K562 (cell line): Measurements from ENCODE around the gene MGAT4B. TPM values are rescaled to one million over a fixed set of nuclear protein-coding genes. Genes with fewer than 3 reads are reported as not detected.

ENCODE experiments used
- CLOCK ChIP-seq: fragments of 250-450 bp; sonication (Bioruptor Pico); IDR thresholded peaks from 2 replicates; pipeline ENCODE4 v1.4.0; 2020; ENCODE audit warnings: mild to moderate bottlenecking, moderate library complexity, borderline replicate concordance
- CSDE1 ChIP-seq, 2 experiments: fragments of 450-650 bp; IDR thresholded peaks; 2 replicates each; pipeline ENCODE4 v1.6.1; 2016; ENCODE audit warnings: mild to moderate bottlenecking in 1 of 2
- ELF2 ChIP-seq: fragments of 250-450 bp; sonication (Bioruptor Pico); IDR thresholded peaks from 2 replicates; pipeline ENCODE4 v1.5.0; 2021; ENCODE audit warnings: mild to moderate bottlenecking
- HNRNPLL ChIP-seq: fragments of 200-400 bp; formaldehyde crosslinking; IDR thresholded peaks from 2 replicates; pipeline ENCODE4 v1.6.1; 2017; ENCODE audit warnings: low read length, low read depth, mild to moderate bottlenecking; ENCODE audit not compliant: poor library complexity, severe bottlenecking
- ILF3 ChIP-seq: fragments of 450-650 bp; IDR thresholded peaks from 2 replicates; pipeline ENCODE4 v1.6.1; 2018; ENCODE audit warnings: antibody characterized with exemption, mild to moderate bottlenecking, moderate library complexity, borderline replicate concordance
- IRF2 ChIP-seq: sonication (generic); formaldehyde crosslinking; IDR thresholded peaks from 2 replicates; pipeline ENCODE4 v1.8.1; 2022; ENCODE audit warnings: mild to moderate bottlenecking, missing genetic modification reagents
- NR3C1 ChIP-seq: sonication (generic); formaldehyde crosslinking; IDR thresholded peaks from 2 replicates; pipeline ENCODE4 v1.8.1; 2022; ENCODE audit warnings: missing genetic modification reagents
- NR4A1 ChIP-seq, 2 experiments: fragments of 250-450 bp in 1 of 2; fragments of 450-650 bp in 1 of 2; sonication (Bioruptor Pico) in 1 of 2; IDR thresholded peaks; 2 replicates each; pipeline versions ENCODE4 v1.4.0 to v1.6.1; 2016 to 2020; ENCODE audit warnings: mild to moderate bottlenecking in 2 of 2, missing compliant biosample characterization in 1 of 2, missing genetic modification characterization in 1 of 2, moderate library complexity in 1 of 2
- RBM34 ChIP-seq: fragments of 200-400 bp; formaldehyde crosslinking; IDR thresholded peaks from 2 replicates; pipeline ENCODE4 v1.6.1; 2018; ENCODE audit warnings: low read length, borderline replicate concordance; ENCODE audit not compliant: insufficient read depth
- TFAP4 ChIP-seq: sonication (generic); formaldehyde crosslinking; IDR thresholded peaks from 2 replicates; pipeline ENCODE4 v1.8.0; 2022; ENCODE audit warnings: missing genetic modification reagents, mild to moderate bottlenecking, moderate library complexity, borderline replicate concordance
- ZBTB9 ChIP-seq: fragments of 450-650 bp; formaldehyde crosslinking; IDR thresholded peaks from 2 replicates; pipeline ENCODE4 v1.4.0; 2020; ENCODE audit warnings: mild to moderate bottlenecking, moderate library complexity
- ZNF395 ChIP-seq: fragments of 200-800 bp; sonication (Bioruptor generic); IDR thresholded peaks from 2 replicates; pipeline ENCODE4 v1.6.1; 2017; ENCODE audit warnings: missing genetic modification characterization, missing compliant biosample characterization
- ZNF589 ChIP-seq: fragments of 200-800 bp; sonication (Bioruptor generic); IDR thresholded peaks from 2 replicates; pipeline ENCODE4 v1.6.1; 2016; ENCODE audit warnings: low read depth, missing genetic modification characterization, missing compliant biosample characterization
- polyA plus RNA-seq, 8 experiments: library from polyadenylated mRNA; depleted of rRNA in 4 of 8; stranded (reverse) in 5 of 8; unstranded in 3 of 8; fragments of >200 nt; fragmentation: Nextera tagmentation in 2 of 8; fragmentation: Illumina TruSeq in 1 of 8; extraction: Ambion mirVana in 2 of 8; extraction: Trizol in 1 of 8; gene quantifications; 2 replicates each; pipeline versions ENCODE4 v1.2.1 to v1.2.3, GENCODE V29; 2011 to 2014; ENCODE audit warnings: inconsistent platforms in 1 of 8, missing spikeins in 1 of 8
- total RNA-seq, 7 experiments: library from RNA; depleted of rRNA in 6 of 7; stranded (reverse); fragments of >200 nt in 6 of 7; fragmentation: Illumina TruSeq in 2 of 7; extraction: Trizol in 2 of 7; gene quantifications; 2 replicates each; pipeline versions ENCODE4 v1.2.1 to v1.2.3, GENCODE V29; 2011 to 2021; ENCODE audit warnings: low replicate concordance in 1 of 7

MGAT4B gene
- total and polyA plus RNA-seq, 9 of the 15 experiments (the other 6 are each of a cell fraction or from before 2014, with no cell fraction given) = 0.34 to 133 (median 75.4) TPM

- TF ChIP-seq CLOCK (CRISPR knock-in tag) (no peak), NR4A1 (CRISPR knock-in tag; IDR thresholded peaks at IDR 0.05) (peak; percentile 55; the same call in 1 of the 2 replicates), NR4A1 (tag; IDR thresholded peaks at IDR 0.05) (no peak), ILF3 (peak; percentile 88; the same call in 1 of the 2 replicates), RBM34 (no peak), TFAP4 (CRISPR knock-in tag) (no peak), ELF2 (no peak), ZNF395 (no peak), HNRNPLL (peak; percentile 27), CSDE1 (IDR thresholded peaks at IDR 0.05) (0 out of 4 replicates have a peak, but pooled peaks of 1 of the 2 experiments have one; percentile 38), IRF2 (no peak; the same call in 1 of the 2 replicates), ZBTB9 (CRISPR knock-in tag) (no peak; the same call in none of the 2 replicates), NR3C1 (CRISPR knock-in tag) (peak; percentile 84), ZNF589 (no peak)
Measured at GRCh38 chr5:179820483-179821297, 14.0 kb upstream of the MGAT4B start, which contains the start of gene SQSTM1 (continued).
